OCI-LY7 (cell line): ENCODE data around the gene ZBTB3. TPM values are rescaled to one million over a fixed set of nuclear protein-coding genes. Genes with fewer than 3 reads are reported as not detected.

Experiments
- BruUV-seq: library from RNA; stranded (reverse); fragments of 400-500 nt; replicated peaks from 2 replicates; lab custom pipeline; 2021; lab: Mats Ljungman, UMichigan
- CTCF ChIA-PET: fragments of 300-600 bp; sonication (Branson Sonifier 250); formaldehyde crosslinking; loops from one replicate; lab custom pipeline; 2022; ENCODE audit warnings: antibody characterized with exemption; ENCODE audit not compliant: unreplicated experiment; lab: Charles Lee
- POLR2A ChIA-PET: fragments of 300-600 bp; sonication (Branson Sonifier 250); formaldehyde crosslinking; loops from one replicate; lab custom pipeline; 2022; ENCODE audit warnings: antibody characterized with exemption; lab: Charles Lee
- DNase-seq: peaks from one replicate; pipeline ENCODE4 v3.0.0-alpha.2; 2015; ENCODE audit warnings: low spot score
- H2AFZ ChIP-seq: fragments of 200-600 bp; sonication (generic), shearing (Covaris generic); 2 replicates; pipeline ENCODE4 v1.6.1; 2014; ENCODE audit warnings: mild to moderate bottlenecking, antibody characterized with exemption, low read length, moderate library complexity
- H3K27ac ChIP-seq: fragments of 200-600 bp; sonication (generic); 2 replicates; pipeline ENCODE4 v1.5.1; 2014; ENCODE audit warnings: mixed run types, low read depth, mild to moderate bottlenecking, moderate library complexity, low read length, inconsistent platforms; ENCODE audit not compliant: poor library complexity, severe bottlenecking
- H3K36me3 ChIP-seq: fragments of 200-600 bp; sonication (generic); 2 replicates; pipeline ENCODE4 v1.6.1; 2014; ENCODE audit warnings: mild to moderate bottlenecking, antibody characterized with exemption, low read length, moderate library complexity, mixed read lengths; ENCODE audit not compliant: insufficient read depth
- H3K4me1 ChIP-seq: fragments of 200-600 bp; sonication (generic); 2 replicates; pipeline ENCODE4 v1.5.1; 2014; ENCODE audit warnings: mild to moderate bottlenecking, low read length; ENCODE audit not compliant: insufficient read depth, poor library complexity, severe bottlenecking
- H3K4me2 ChIP-seq: fragments of 200-600 bp; sonication (generic); 2 replicates; pipeline ENCODE4 v1.6.1; 2014; ENCODE audit warnings: mild to moderate bottlenecking, low read length
- H3K4me3 ChIP-seq: fragments of 200-600 bp; sonication (generic); 2 replicates; pipeline ENCODE4 v1.5.1; 2014; ENCODE audit warnings: mild to moderate bottlenecking, low read depth, low read length; ENCODE audit not compliant: poor library complexity, severe bottlenecking
- H3K79me2 ChIP-seq: fragments of 200-600 bp; sonication (generic); 2 replicates; pipeline ENCODE4 v1.6.1; 2016; ENCODE audit warnings: low read depth, mild to moderate bottlenecking, low read length, moderate library complexity, mixed read lengths; ENCODE audit not compliant: insufficient read depth
- H3K9me2 ChIP-seq: fragments of 200-600 bp; sonication (generic); 2 replicates; pipeline ENCODE4 v1.6.1; 2016; ENCODE audit warnings: mild to moderate bottlenecking, low read length, mixed read lengths; ENCODE audit not compliant: insufficient read depth
- H3K9me3 ChIP-seq: fragments of 200-600 bp; sonication (generic); 2 replicates; pipeline ENCODE4 v1.6.1; 2014; ENCODE audit warnings: mild to moderate bottlenecking, mixed run types, low read length, mixed read lengths
- H4K20me1 ChIP-seq: fragments of 200-600 bp; sonication (generic); 2 replicates; pipeline ENCODE4 v1.6.1; 2014; ENCODE audit warnings: mild to moderate bottlenecking, antibody characterized with exemption, low read length, moderate library complexity, mixed read lengths; ENCODE audit not compliant: insufficient read depth
- EZH2phosphoT487 ChIP-seq: fragments of 200-600 bp; sonication (generic); IDR thresholded peaks from 2 replicates; pipeline ENCODE4 v1.6.1; 2018; ENCODE audit warnings: low read depth, borderline replicate concordance, mild to moderate bottlenecking, mixed run types, antibody characterized with exemption, low read length, moderate library complexity, mixed read lengths
- intact Hi-C: fragments of 100-400 bp; cut with micrococcal nuclease; formaldehyde crosslinking; loops from one replicate; pipeline ENCODE4 v1.10.0; 2022; ENCODE audit not compliant: unreplicated experiment
- total RNA-seq, 2 experiments: library from RNA; depleted of rRNA in 1 of 2; stranded (reverse); fragments of >200 nt in 1 of 2; shearing (Covaris generic) in 1 of 2; gene quantifications; 2 replicates each; pipeline ENCODE4 v1.2.3, GENCODE V29; 2014 to 2022
- TF ChIP-seq, protein P1 (sequence below): fragments of 200-600 bp; sonication (generic); conservative IDR thresholded peaks from 2 replicates; pipeline ENCODE4 v1.5.1; 2014; ENCODE audit warnings: mild to moderate bottlenecking, antibody characterized with exemption, low read length, moderate library complexity, mixed read lengths

Gene ZBTB3
- total RNA-seq, 2 experiments from 2014 or later: 11.3 to 11.8 TPM

DNA sequence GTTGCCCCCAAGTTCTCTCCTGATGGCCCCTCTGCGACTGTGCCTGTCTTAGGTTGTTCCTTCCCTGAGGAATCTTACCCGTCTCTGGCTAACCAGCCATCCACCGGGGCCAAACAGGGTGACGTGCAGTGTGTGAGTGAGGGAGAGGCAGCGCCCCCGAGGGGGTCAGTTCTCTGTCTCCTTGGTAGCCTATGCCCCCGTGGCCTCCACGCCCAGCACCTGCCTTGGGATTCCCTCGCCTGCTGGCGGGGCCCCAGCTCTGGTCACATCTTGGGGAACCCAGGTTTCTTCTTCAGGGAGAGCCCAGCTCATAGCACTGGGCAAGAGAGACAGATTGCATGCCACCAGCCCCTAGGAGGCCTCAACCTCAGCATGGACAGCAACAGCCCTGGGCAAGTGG is 45.5 kb upstream of the ZBTB3 start:
- no peaks in the 10 kb centered on the region for H3K9me3 ChIP-seq
- H3K9me2 ChIP-seq: no peaks in the 10 kb centered on the region
- CTCF ChIA-PET: no interaction called here
- H3K79me2 ChIP-seq: peaks cover 14% of the 10 kb centered on the region
- BruUV-seq: no TSS peak
- TF ChIP-seq, protein P1, sequence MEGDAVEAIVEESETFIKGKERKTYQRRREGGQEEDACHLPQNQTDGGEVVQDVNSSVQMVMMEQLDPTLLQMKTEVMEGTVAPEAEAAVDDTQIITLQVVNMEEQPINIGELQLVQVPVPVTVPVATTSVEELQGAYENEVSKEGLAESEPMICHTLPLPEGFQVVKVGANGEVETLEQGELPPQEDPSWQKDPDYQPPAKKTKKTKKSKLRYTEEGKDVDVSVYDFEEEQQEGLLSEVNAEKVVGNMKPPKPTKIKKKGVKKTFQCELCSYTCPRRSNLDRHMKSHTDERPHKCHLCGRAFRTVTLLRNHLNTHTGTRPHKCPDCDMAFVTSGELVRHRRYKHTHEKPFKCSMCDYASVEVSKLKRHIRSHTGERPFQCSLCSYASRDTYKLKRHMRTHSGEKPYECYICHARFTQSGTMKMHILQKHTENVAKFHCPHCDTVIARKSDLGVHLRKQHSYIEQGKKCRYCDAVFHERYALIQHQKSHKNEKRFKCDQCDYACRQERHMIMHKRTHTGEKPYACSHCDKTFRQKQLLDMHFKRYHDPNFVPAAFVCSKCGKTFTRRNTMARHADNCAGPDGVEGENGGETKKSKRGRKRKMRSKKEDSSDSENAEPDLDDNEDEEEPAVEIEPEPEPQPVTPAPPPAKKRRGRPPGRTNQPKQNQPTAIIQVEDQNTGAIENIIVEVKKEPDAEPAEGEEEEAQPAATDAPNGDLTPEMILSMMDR: no peak
- TF ChIP-seq EZH2phosphoT487: no peak
- no peak overlapping the region for H3K4me2 ChIP-seq
- H2AFZ ChIP-seq: no peak overlapping the region
- H4K20me1 ChIP-seq: peaks cover 5% of the 10 kb centered on the region; the same call in 1 of the 2 replicates
- no peak overlapping the region for H3K4me3 ChIP-seq
- H3K4me1 ChIP-seq: peaks cover 7% of the 10 kb centered on the region
- POLR2A ChIA-PET: no interaction called here
- no peak for DNase-seq
- no peak overlapping the region for H3K27ac ChIP-seq
- intact Hi-C loops: no loop called here
- H3K36me3 ChIP-seq: peaks cover 89% of the 10 kb centered on the region

DNA sequence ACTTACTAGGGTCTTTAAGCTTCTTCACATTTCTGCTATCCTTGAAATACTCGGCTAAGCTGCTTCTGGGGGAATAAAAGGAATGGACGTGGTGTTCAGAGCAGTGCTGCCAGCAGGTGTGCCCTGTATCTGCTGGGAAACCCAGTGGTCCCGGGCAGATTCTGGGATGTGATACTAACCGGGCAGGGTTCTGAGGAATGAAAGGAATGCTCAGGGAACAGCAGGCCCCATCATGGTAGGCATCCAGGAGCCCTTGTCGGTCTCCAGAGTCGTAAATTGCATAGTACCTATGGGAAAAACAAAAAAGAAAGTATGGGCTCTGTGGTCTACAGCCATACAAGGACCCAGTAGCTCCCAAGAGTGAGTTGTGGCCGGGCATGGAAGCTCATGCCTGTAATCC is 42.3 kb upstream of the ZBTB3 start:
- H3K27ac ChIP-seq: no peak overlapping the region
- intact Hi-C loops: no loop called here
- H4K20me1 ChIP-seq: no peaks in the 10 kb centered on the region
- no peak overlapping the region for H3K4me3 ChIP-seq
- ChIA-PET POLR2A (interaction anchor here (0.6 to 1.1 kb wide), 4 partner anchors 10 to 58 kb away, joined by 3 to 5 read pairs (median 3); no protein-coding TSS in a partner anchor), CTCF (interaction anchor here (0.6 kb wide), 1 partner anchor 106 kb away, joined by 3 read pairs; no protein-coding TSS in a partner anchor)
- H3K36me3 ChIP-seq: peaks cover 87% of the 10 kb centered on the region
- no peak overlapping the region for H2AFZ ChIP-seq
- no peak overlapping the region for H3K4me2 ChIP-seq
- DNase-seq: no peak
- BruUV-seq: no TSS peak
- H3K79me2 ChIP-seq: peaks cover 3% of the 10 kb centered on the region; the same call in 1 of the 2 replicates
- no peaks in the 10 kb centered on the region for H3K9me3 ChIP-seq
- peaks cover 8% of the 10 kb centered on the region for H3K4me1 ChIP-seq
- TF ChIP-seq, protein P1: no peak
- TF ChIP-seq EZH2phosphoT487: no peak
- no peaks in the 10 kb centered on the region for H3K9me2 ChIP-seq

DNA sequence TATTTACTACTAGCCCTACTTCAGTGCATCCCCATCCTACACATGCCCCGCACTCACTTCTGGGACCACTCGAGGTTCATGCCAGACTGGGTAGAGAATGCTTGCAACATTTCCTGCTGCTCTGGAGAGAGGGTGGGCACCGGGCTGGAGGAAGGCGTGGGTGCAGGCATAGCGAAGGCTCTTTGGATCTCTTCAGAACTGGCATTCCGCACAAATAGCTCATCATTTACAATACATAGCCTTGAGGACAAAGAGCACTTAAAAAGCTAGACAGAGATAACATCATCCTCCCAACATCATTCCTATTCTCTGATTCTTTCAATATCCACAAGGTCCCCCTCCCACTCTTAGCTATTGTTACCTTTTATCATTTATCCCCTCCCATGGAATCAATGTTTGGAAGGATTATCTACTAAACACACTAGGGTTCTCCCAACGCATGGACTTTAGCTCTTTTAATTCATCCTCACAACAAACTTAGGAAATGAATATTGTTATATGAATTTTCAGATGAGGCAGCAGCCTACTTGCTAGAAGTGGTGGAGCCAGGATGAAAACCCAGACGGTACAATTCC is 40.3 kb upstream of the ZBTB3 start:
- no peak overlapping the region for H3K4me2 ChIP-seq
- no peaks in the 10 kb centered on the region for H3K9me3 ChIP-seq
- TF ChIP-seq, protein P1: no peak
- TF ChIP-seq EZH2phosphoT487: no peak
- no peaks in the 10 kb centered on the region for H3K9me2 ChIP-seq
- CTCF ChIA-PET: no interaction called here
- H3K79me2 ChIP-seq: peaks cover 21% of the 10 kb centered on the region; the same call in 1 of the 2 replicates
- BruUV-seq: no TSS peak
- no peak overlapping the region for H3K4me3 ChIP-seq
- no peak overlapping the region for H2AFZ ChIP-seq
- H3K4me1 ChIP-seq: peaks cover 20% of the 10 kb centered on the region
- H3K36me3 ChIP-seq: peaks cover 87% of the 10 kb centered on the region
- no peaks in the 10 kb centered on the region for H4K20me1 ChIP-seq
- intact Hi-C loops: no loop called here
- POLR2A ChIA-PET: interaction anchor here (0.6 to 1.2 kb wide), 6 partner anchors 10 to 62 kb away, joined by 3 to 4 read pairs (median 3); no protein-coding TSS in a partner anchor
- no peak for DNase-seq
- no peak overlapping the region for H3K27ac ChIP-seq
